Endothelial cell of umbilical vein (primary cell): ENCODE results near the gene MRPL48. TPM values are rescaled to one million over a fixed set of nuclear protein-coding genes. Genes with fewer than 3 reads are reported as not detected.

Source experiments
- Bru-seq: library from RNA; stranded (reverse); fragments of 400-500 nt; gene quantifications from one replicate; lab custom pipeline; 2021; lab: Mats Ljungman, UMichigan
- BruChase-seq, 2 experiments: library from RNA; stranded (reverse); fragments of 400-500 nt; gene quantifications; one replicate each; lab custom pipeline; 2021; lab: Mats Ljungman, UMichigan
- BruUV-seq: library from RNA; stranded (reverse); fragments of 400-500 nt; replicated peaks from 2 replicates; lab custom pipeline; 2021; lab: Mats Ljungman, UMichigan
- CTCF ChIA-PET: fragments of 300-600, 350-600 bp; sonication (Branson Sonifier 250); formaldehyde crosslinking; loops from one replicate; lab custom pipeline; 2021; ENCODE audit warnings: antibody characterized with exemption, inconsistent platforms; lab: Charles Lee
- POLR2A ChIA-PET: fragments of 300-600, 350-600 bp; sonication (Branson Sonifier 250); formaldehyde crosslinking; loops from one replicate; lab custom pipeline; 2021; ENCODE audit warnings: antibody characterized with exemption, inconsistent platforms; lab: Charles Lee
- DNase-seq: peaks from one replicate; pipeline ENCODE4 v3.0.0-alpha.2; 2011; ENCODE audit warnings: low read depth, low spot score
- FAIRE-seq: peaks from 2 replicates; lab custom pipeline; 2011; peaks lifted over from hg19 to GRCh38; lab: Jason Lieb, UNC
- H2AFZ ChIP-seq: 2 replicates; pipeline ENCODE4 v1.6.0; 2012; ENCODE audit warnings: low read depth, low read length, control low read depth, inconsistent platforms
- H3K27ac ChIP-seq: 2 replicates; pipeline ENCODE4 v1.5.1; 2011; ENCODE audit warnings: low read depth, mild to moderate bottlenecking, control low read depth, low read length, moderate library complexity; ENCODE audit not compliant: insufficient read depth
- H3K27me3 ChIP-seq, 2 experiments: 2 replicates each; pipeline versions ENCODE4 v1.6.0 to v1.6.1; 2011; ENCODE audit warnings: low read length in 2 of 2, mixed read lengths in 1 of 2; ENCODE audit not compliant: control insufficient read depth in 2 of 2, insufficient read depth in 2 of 2
- H3K36me3 ChIP-seq, 2 experiments: 2 replicates in 1 of 2; 3 replicates in 1 of 2; pipeline ENCODE4 v1.5.1; 2011; ENCODE audit warnings: low read length in 2 of 2, mild to moderate bottlenecking in 1 of 2, moderate library complexity in 1 of 2; ENCODE audit not compliant: control insufficient read depth in 2 of 2, insufficient read depth in 2 of 2; ENCODE audit errors: extremely low read depth in 1 of 2
- H3K4me1 ChIP-seq: 3 replicates; pipeline ENCODE4 v1.5.1; 2011; ENCODE audit warnings: mild to moderate bottlenecking, low read length; ENCODE audit not compliant: control insufficient read depth, insufficient read depth; ENCODE audit errors: extremely low read depth
- H3K4me2 ChIP-seq: 2 replicates; pipeline ENCODE4 v1.6.1; 2011; ENCODE audit warnings: low read length, control low read depth, mixed read lengths; ENCODE audit not compliant: insufficient read depth
- H3K4me3 ChIP-seq, 3 experiments: fragments of 200-600 bp in 1 of 3; sonication (generic), shearing (Covaris generic) in 1 of 3; replicated peaks in 1 of 3; 2 replicates each; pipeline ENCODE4 v1.5.1; 2011 to 2016; ENCODE audit warnings: control low read depth in 3 of 3, low read length in 3 of 3, mild to moderate bottlenecking in 2 of 3, inconsistent platforms in 1 of 3, low read depth in 1 of 3, moderate library complexity in 1 of 3; ENCODE audit not compliant: insufficient read depth in 1 of 3
- H3K79me2 ChIP-seq: 2 replicates; pipeline ENCODE4 v1.6.0; 2012; ENCODE audit warnings: low read length, inconsistent platforms; ENCODE audit not compliant: control insufficient read depth, insufficient read depth
- H3K9ac ChIP-seq: replicated peaks from 2 replicates; pipeline ENCODE3; 2011; ENCODE audit warnings: low read length, control low read depth; ENCODE audit not compliant: insufficient read depth; ENCODE audit errors: extremely low read depth
- H3K9me1 ChIP-seq: replicated peaks from 3 replicates; pipeline ENCODE4 v1.6.0; 2011; ENCODE audit warnings: mild to moderate bottlenecking, low read length; ENCODE audit not compliant: control insufficient read depth, insufficient read depth; ENCODE audit errors: extremely low read depth
- H3K9me3 ChIP-seq: replicated peaks from 2 replicates; pipeline ENCODE4 v1.5.1; 2012; ENCODE audit warnings: low read length, inconsistent platforms; ENCODE audit not compliant: control insufficient read depth, insufficient read depth
- H4K20me1 ChIP-seq: replicated peaks from 2 replicates; pipeline ENCODE3; 2011; ENCODE audit warnings: mild to moderate bottlenecking, low read length; ENCODE audit not compliant: control insufficient read depth, insufficient read depth; ENCODE audit errors: extremely low read depth
- EZH2 ChIP-seq: IDR thresholded peaks from 2 replicates; pipeline ENCODE4 v1.6.1; 2012; ENCODE audit warnings: borderline replicate concordance, low read depth, mild to moderate bottlenecking, moderate library complexity, low read length, inconsistent platforms; ENCODE audit not compliant: severe bottlenecking
- FOS ChIP-seq: IDR thresholded peaks from 2 replicates; pipeline ENCODE4 v1.6.1; 2011; ENCODE audit warnings: mild to moderate bottlenecking, low read length, moderate library complexity, borderline replicate concordance; ENCODE audit not compliant: insufficient read depth
- GATA2 ChIP-seq: IDR thresholded peaks from 2 replicates; pipeline ENCODE4 v1.7.0; 2011; ENCODE audit warnings: low read depth, mild to moderate bottlenecking, moderate library complexity, mixed read lengths, low read length; ENCODE audit not compliant: insufficient read length, insufficient read depth
- JUN ChIP-seq: IDR thresholded peaks from 2 replicates; pipeline ENCODE4 v1.6.1; 2011; ENCODE audit warnings: borderline replicate concordance, low read depth; ENCODE audit not compliant: insufficient read length, insufficient read depth
- MAX ChIP-seq: IDR thresholded peaks from 2 replicates; pipeline ENCODE4 v1.6.1; 2011; ENCODE audit not compliant: insufficient read depth, insufficient read length
- MYC ChIP-seq: IDR thresholded peaks from one replicate; pipeline ENCODE4 v1.6.1; 2011; ENCODE audit warnings: mild to moderate bottlenecking, low read depth, low read length
- POLR2A ChIP-seq: IDR thresholded peaks from 2 replicates; pipeline ENCODE4 v1.6.1; 2012; ENCODE audit warnings: low read depth, mild to moderate bottlenecking, control low read depth, low read length
- POLR2AphosphoS5 ChIP-seq: IDR thresholded peaks from 2 replicates; pipeline ENCODE4 v1.6.1; 2012; ENCODE audit warnings: low read depth, mild to moderate bottlenecking, control low read depth, low read length, moderate library complexity; ENCODE audit not compliant: insufficient read depth
- dilution Hi-C: fragments of 300-500 bp; cut with MboI; formaldehyde crosslinking; loops from one replicate; pipeline ENCODE4 v1.15.0; 2019; ENCODE audit warnings: low sequenced_read_pairs; ENCODE audit not compliant: extremely low pct_ligation_motif_present
- intact Hi-C: fragments of 100-400 bp; cut with micrococcal nuclease; formaldehyde crosslinking; loops from one replicate; pipeline ENCODE4 v1.10.0; 2022
- long read RNA-seq: library from polyadenylated mRNA; stranded (forward); transcript quantifications from one replicate; pipeline ENCODE4 v2.0.0, GENCODE V29; 2021
- polyA minus RNA-seq, 3 experiments: library from RNA; depleted of rRNA, polyadenylated mRNA; stranded (reverse); fragments of >200 nt; gene quantifications; 1 replicate in 1 of 3; 2 replicates in 2 of 3; pipeline ENCODE4 v1.2.3, GENCODE V29; 2011
- polyA plus RNA-seq, 4 experiments: library from polyadenylated mRNA; depleted of rRNA in 3 of 4; stranded (reverse) in 3 of 4; unstranded in 1 of 4; fragments of >200 nt; gene quantifications; 2 replicates each; pipeline versions ENCODE4 v1.2.1 to v1.2.3, GENCODE V29; 2011 to 2012; ENCODE audit warnings: missing spikeins in 1 of 4
- total RNA-seq: library from RNA; stranded (reverse); gene quantifications from 2 replicates; pipeline ENCODE4 v1.2.3, GENCODE V29; 2021
- TF ChIP-seq, protein P1 (sequence below), 2 donors: IDR thresholded peaks; 1 replicate in 1 of 2; 2 replicates in 1 of 2; pipeline ENCODE4 v1.5.1; 2011; ENCODE audit warnings: low read length in 2 of 2, mild to moderate bottlenecking in 2 of 2, moderate library complexity in 2 of 2, control low read depth in 1 of 2, inconsistent platforms in 1 of 2, low read depth in 1 of 2; ENCODE audit not compliant: insufficient read depth in 1 of 2; ENCODE audit errors: extremely low read depth in 1 of 2

The MRPL48 gene
- total RNA-seq (35.2 and 38.3 TPM in 2 replicates), polyA plus RNA-seq (19.5 and 25.0 TPM in 2 replicates), polyA minus RNA-seq (16.5 and 24.3 TPM in 2 replicates), Bru-seq, nascent RNA (percentile 65 among the genes with signal in this experiment), BruChase-seq, experiment 1, labeled RNA remaining after a 6-hour chase (percentile 54 among the genes with signal in this experiment), BruChase-seq, experiment 2, labeled RNA remaining after a 2-hour chase (percentile 49 among the genes with signal in this experiment)
- 41.5 and 47.2 TPM in 2 replicates for polyA plus RNA-seq (2011; cell fraction: cytosol; rRNA removed)
- 22.0 and 26.0 TPM in 2 replicates for polyA plus RNA-seq (2011; cell fraction: nucleus; rRNA removed)
- polyA plus RNA-seq (2012) = 50.6 and 56.3 TPM in 2 replicates
- polyA minus RNA-seq (2011; cell fraction: cytosol; rRNA and poly(A)+ RNA removed) = 33.3 TPM
- 10.9 and 20.0 TPM in 2 replicates for polyA minus RNA-seq (2011; cell fraction: nucleus; rRNA and poly(A)+ RNA removed)
- long read RNA-seq, transcript MRPL48-201 (8 exons, 1,536 nt) = major isoform, 88 of 119 reads
- long read RNA-seq, transcript MRPL48-206 (9 exons, 1,560 nt) = minor isoform, 5 of 119 reads
- long read RNA-seq, partial matches to known transcripts = 1 of 119 reads
- long read RNA-seq, other reads (novel, unspliced or antisense) = 18 of 119 reads

- H2AFZ ChIP-seq = peak within 1 kb of the TSS; percentile 88
- H3K36me3 ChIP-seq = no peaks in the 10 kb centered on the region
- DNase-seq (peak; percentile 88), FAIRE-seq (peak; percentile 96)
- peak within 1 kb of the TSS; percentile 39 for H3K27ac ChIP-seq
- TF ChIP-seq, protein P1, sequence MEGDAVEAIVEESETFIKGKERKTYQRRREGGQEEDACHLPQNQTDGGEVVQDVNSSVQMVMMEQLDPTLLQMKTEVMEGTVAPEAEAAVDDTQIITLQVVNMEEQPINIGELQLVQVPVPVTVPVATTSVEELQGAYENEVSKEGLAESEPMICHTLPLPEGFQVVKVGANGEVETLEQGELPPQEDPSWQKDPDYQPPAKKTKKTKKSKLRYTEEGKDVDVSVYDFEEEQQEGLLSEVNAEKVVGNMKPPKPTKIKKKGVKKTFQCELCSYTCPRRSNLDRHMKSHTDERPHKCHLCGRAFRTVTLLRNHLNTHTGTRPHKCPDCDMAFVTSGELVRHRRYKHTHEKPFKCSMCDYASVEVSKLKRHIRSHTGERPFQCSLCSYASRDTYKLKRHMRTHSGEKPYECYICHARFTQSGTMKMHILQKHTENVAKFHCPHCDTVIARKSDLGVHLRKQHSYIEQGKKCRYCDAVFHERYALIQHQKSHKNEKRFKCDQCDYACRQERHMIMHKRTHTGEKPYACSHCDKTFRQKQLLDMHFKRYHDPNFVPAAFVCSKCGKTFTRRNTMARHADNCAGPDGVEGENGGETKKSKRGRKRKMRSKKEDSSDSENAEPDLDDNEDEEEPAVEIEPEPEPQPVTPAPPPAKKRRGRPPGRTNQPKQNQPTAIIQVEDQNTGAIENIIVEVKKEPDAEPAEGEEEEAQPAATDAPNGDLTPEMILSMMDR (IDR thresholded peaks at IDR 0.05; ENCODE audit: extremely low read depth in 1 of 2, insufficient read depth in 1 of 2, low read depth in 1 of 2, low read length in 2 of 2) = no peak
- peak; percentile 17 for TF ChIP-seq FOS
- TF ChIP-seq EZH2 = no peak
- TF ChIP-seq POLR2AphosphoS5 = no peak
- TF ChIP-seq JUN = no peak
- peak; percentile 65 for TF ChIP-seq MAX
- no peak for TF ChIP-seq GATA2
- peak; percentile 85 for TF ChIP-seq POLR2A
- TF ChIP-seq MYC = peak; percentile 71
- peak within 1 kb of the TSS; percentile 84 for H3K4me2 ChIP-seq
- H3K4me1 ChIP-seq = peaks cover 8% of the 10 kb centered on the region
- ChIA-PET CTCF (interaction anchor here (0.6 to 1.8 kb wide), 9 partner anchors 9 to 712 kb away, joined by 3 to 8 read pairs (median 3); partner anchors contain the start of gene RAB6A), POLR2A (interaction anchor here (1.0 to 1.5 kb wide), 2 partner anchors 9 to 89 kb away, joined by 3 to 4 read pairs; no protein-coding TSS in a partner anchor)
- H3K9ac ChIP-seq = peak within 1 kb of the TSS; percentile 70
- H3K27me3 ChIP-seq = no peaks in the 10 kb centered on the region
- no peaks in the 10 kb centered on the region for H4K20me1 ChIP-seq
- no peaks in the 10 kb centered on the region for H3K9me3 ChIP-seq
- intact Hi-C loops (loop anchor here (1.0 kb wide), 2 partner anchors 9 to 27 kb away; partner anchors contain the start of gene RAB6A), dilution Hi-C loops (no loop called here)
- no peaks in the 10 kb centered on the region for H3K9me1 ChIP-seq
- H3K4me3 ChIP-seq = peak within 1 kb of the TSS; percentile 52 to 81 (median 79)
- peaks cover 14% of the 10 kb centered on the region for H3K79me2 ChIP-seq
- BruUV-seq = TSS peak; percentile 90
These were observed at the start of gene MRPL48 for GRCh38 chr11:73787643-73788558. Gene MRPL48 (plus strand): TSS chr11:73787874. CDS start chr11:73787972, 98 bp downstream.
